Stimulated activated CD8-positive, alpha-beta memory T cell treated with anti-CD3 and anti-CD28 coated beads, Interleukin-15, amount 100 ng/mL, for 24 hours (primary cell): Measurements from ENCODE around the gene IFI27L2.
A peak's percentile ranks its signal among the peaks of the same experiment; 100 is the strongest.

Source experiments
- DNase-seq: peaks from one replicate; pipeline ENCODE4 v3.0.0-alpha.2; 2020; ENCODE audit warnings: low read depth

Gene IFI27L2

GRCh38 chr14:94100847-94101246 is 28.6 kb downstream of the IFI27L2 start:
- no peak for DNase-seq

- DNase-seq = no peak
These were observed 30.4 kb downstream of the IFI27L2 start for GRCh38 chr14:94099006-94099405.

DNA sequence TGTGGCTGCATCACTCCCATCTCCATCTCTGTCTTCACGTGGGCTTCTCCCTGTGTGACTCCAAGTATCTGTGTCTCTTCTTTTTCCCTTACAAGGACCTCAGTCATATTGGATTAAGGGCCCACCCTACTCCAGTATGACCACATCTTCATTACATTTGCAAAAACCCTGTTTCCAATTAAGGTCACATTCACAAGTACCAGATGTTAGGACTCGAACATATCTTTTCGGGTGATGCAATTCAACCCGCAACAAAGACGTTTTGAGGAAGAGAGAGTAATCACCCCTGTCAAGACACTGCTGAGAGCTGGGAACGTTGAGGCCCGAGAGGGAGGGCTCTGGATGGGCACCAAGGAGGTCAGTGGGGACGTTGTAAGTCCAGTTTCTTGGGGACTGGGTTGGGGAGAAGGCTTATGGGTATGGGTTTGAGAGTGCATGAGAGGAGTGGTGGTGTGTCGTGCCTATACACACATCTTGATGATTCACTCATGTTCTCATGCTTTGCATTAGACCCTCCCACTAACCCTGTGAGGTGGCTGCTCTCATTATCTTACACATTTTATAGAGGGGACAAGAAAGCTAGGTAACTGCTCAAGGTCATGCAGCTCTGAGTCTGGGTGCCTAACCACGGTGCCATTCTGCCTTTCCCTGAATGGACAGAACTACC is 30.9 kb downstream of the IFI27L2 start:
- no peak for DNase-seq

DNA sequence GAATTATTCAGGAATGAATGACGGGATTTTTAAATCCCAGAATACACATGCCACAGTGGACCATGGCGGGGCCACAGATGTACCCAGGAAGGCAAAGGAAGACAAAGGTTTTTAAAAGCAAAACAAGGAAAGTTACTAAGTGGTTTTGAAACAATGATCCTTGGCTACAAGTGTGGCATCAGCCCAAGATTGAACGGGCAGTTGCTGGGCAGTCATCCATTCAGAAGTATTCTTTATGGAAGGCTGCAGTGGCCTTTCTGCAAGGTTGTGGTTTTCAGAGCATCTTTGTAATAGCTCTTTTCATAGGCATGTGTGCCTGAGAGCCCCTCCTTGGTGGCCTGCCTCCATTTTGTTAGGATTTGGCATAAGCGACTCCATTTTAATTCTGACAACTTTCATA is 32.3 kb downstream of the IFI27L2 start:
- DNase-seq = no peak

DNA sequence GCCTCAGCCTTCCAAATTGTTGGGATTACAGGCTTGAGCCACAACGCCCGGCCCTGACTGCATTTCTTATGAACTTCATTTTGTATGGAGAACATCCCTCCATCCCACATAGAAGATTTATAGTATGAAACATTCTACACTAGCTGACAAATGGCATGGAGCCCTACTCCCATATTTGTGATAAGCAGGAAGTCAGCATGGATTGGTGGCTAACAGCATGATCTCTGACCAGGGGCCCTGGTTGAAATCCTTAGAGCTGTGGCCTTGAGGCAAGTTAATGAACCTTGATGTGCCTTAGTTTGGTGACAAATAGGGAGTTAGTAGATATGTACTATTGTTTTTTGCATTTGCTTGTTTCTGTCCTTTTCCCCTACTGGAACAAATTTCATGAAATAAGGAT is 36.0 kb downstream of the IFI27L2 start:
- DNase-seq = no peak

DNA sequence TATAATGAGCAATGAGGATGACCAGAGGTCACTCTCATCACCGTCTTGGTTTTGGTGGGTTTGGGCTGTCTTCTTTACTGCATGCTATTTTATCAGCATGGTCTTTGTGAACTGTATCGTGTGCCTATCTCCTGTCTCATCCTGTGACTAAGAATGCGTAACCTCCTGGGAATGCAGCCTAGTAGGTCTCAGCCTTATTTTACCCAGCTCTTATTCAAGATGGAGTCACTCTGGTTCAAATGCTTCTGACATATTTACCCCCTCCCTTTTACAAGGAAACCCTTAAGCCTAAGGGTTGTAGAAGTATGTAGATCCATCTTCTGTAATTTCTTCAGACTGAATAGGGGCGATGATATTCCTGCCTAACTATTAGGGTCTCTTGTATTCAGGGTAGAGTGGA is 39.9 kb downstream of the IFI27L2 start:
- no peak for DNase-seq

DNA sequence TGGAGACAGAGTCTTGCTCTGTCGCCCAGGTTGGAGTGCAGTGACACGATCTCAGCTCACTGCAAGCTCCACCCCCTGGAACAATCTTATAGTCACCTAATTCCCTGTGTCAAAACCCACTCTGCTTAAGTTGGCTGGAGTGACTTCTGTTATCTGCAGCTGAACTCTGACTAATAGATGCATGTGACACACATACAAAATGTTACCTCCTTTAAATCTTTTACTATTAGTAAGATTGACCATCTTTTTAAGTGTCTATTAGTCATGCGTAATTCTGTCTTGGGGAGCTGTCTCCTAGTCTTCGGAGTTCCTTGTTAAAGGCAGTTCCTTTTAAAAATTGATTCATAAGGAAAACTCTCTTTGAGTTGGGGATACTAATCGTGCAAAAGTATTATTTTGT is 40.9 kb downstream of the IFI27L2 start:
- DNase-seq = no peak

DNA sequence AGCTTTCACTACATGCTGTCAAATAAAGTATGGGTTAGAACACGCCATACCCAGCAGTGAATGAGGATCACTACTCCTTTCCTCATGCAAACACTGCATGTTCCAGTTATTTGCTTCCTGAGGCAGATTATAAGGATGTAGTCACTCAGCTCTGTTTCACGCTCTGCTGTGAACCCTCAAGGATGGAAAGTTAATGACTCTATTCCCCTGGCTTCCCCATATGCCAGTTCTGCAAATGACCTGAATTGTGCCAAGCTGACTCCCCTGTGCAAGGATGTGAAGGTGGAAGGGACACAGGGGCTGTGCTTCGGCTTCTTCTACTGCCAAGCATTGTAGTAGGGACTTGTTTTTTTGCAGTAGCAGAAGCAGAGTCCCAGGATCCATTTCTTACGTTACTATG is 41.5 kb downstream of the IFI27L2 start:
- DNase-seq = no peak

- no peak for DNase-seq
These were observed 48.0 kb downstream of the IFI27L2 start for GRCh38 chr14:94081386-94081820.

GRCh38 chr14:94080621-94081385 is 48.6 kb downstream of the IFI27L2 start, which contains the start of the genes DDX24 and IFI27L1:
Gene DDX24 (minus strand): TSS chr14:94081202. CDS start chr14:94079742, 1,460 bp downstream.
Gene IFI27L1 (plus strand): TSS chr14:94081310. CDS start chr14:94096938, 15,628 bp downstream.
- peak; percentile 93 for DNase-seq

GRCh38 chr14:94079891-94080620 is 49.3 kb downstream of the IFI27L2 start:
- no peak for DNase-seq

- no peak for DNase-seq
These were observed 51.6 kb downstream of the IFI27L2 start for GRCh38 chr14:94077823-94078222.
